CD8-positive, alpha-beta memory T cell (primary cell): ENCODE data around the gene STK32C. TPM values are rescaled to one million over a fixed set of nuclear protein-coding genes. Genes with fewer than 3 reads are reported as not detected.

Experiments
- CTCF ChIA-PET: fragments of 350-600 bp; sonication (Branson Sonifier 250); formaldehyde crosslinking; loops from one replicate; lab custom pipeline; 2021; ENCODE audit warnings: antibody characterized with exemption; lab: Charles Lee
- POLR2A ChIA-PET: fragments of 350-600 bp; sonication (Branson Sonifier 250); formaldehyde crosslinking; loops from one replicate; lab custom pipeline; 2021; ENCODE audit warnings: antibody characterized with exemption; lab: Charles Lee
- DNase-seq, 5 donors: peaks; one replicate each; pipeline versions ENCODE4 v3.0.0 to v3.0.0-alpha.2; 2020 to 2022; ENCODE audit warnings: mixed read lengths in 1 of 5
- H3K27ac ChIP-seq: one replicate; pipeline ENCODE4 v1.7.0; 2013; ENCODE audit warnings: low read depth, mild to moderate bottlenecking, low read length, moderate library complexity
- H3K27me3 ChIP-seq: 2 replicates; pipeline ENCODE4 v1.7.0; 2013; ENCODE audit warnings: low read length, mild to moderate bottlenecking; ENCODE audit not compliant: insufficient read depth, poor library complexity, severe bottlenecking
- H3K36me3 ChIP-seq: 2 replicates; pipeline ENCODE4 v1.7.0; 2013; ENCODE audit warnings: mild to moderate bottlenecking, low read length, moderate library complexity; ENCODE audit not compliant: insufficient read depth
- H3K4me1 ChIP-seq: 2 replicates; pipeline ENCODE4 v1.7.0; 2013; ENCODE audit warnings: mild to moderate bottlenecking, low read length, moderate library complexity; ENCODE audit not compliant: insufficient read depth
- H3K4me3 ChIP-seq: 2 replicates; pipeline ENCODE4 v1.7.0; 2013; ENCODE audit warnings: mild to moderate bottlenecking, low read length
- H3K9me3 ChIP-seq: 2 replicates; pipeline ENCODE4 v1.7.0; 2013; ENCODE audit warnings: mild to moderate bottlenecking, low read length
- H3K27ac Mint-ChIP-seq, 8 donors: one replicate each; pipeline ENCODE4 v1.8.0; 2020 to 2021; ENCODE audit warnings: mixed read lengths in 8 of 8, mild to moderate bottlenecking in 6 of 8, inconsistent platforms in 3 of 8, moderate library complexity in 3 of 8
- H3K27me3 Mint-ChIP-seq, 2 donors: one replicate each; pipeline ENCODE4 v1.8.0; 2020 to 2021; ENCODE audit warnings: mixed read lengths in 2 of 2, mild to moderate bottlenecking in 1 of 2, moderate library complexity in 1 of 2
- H3K36me3 Mint-ChIP-seq, 3 donors: one replicate each; pipeline ENCODE4 v1.8.0; 2020 to 2021; ENCODE audit warnings: mixed read lengths in 3 of 3, inconsistent platforms in 1 of 3, mild to moderate bottlenecking in 1 of 3
- H3K4me1 Mint-ChIP-seq, 3 donors: one replicate each; pipeline ENCODE4 v1.8.0; 2020 to 2021; ENCODE audit warnings: mixed read lengths in 3 of 3, inconsistent platforms in 1 of 3, mild to moderate bottlenecking in 1 of 3
- H3K4me3 Mint-ChIP-seq, 7 donors: one replicate each; pipeline ENCODE4 v1.8.0; 2020 to 2021; ENCODE audit warnings: mixed read lengths in 7 of 7, mild to moderate bottlenecking in 6 of 7, moderate library complexity in 4 of 7, inconsistent platforms in 2 of 7
- H3K9me3 Mint-ChIP-seq, 5 donors: one replicate each; pipeline ENCODE4 v1.8.0; 2020 to 2022; ENCODE audit warnings: mixed read lengths in 5 of 5, mild to moderate bottlenecking in 3 of 5, moderate library complexity in 2 of 5, inconsistent platforms in 1 of 5
- polyA plus RNA-seq: library from polyadenylated mRNA; unstranded; fragments of 300-500 nt; fragmentation: Illumina TruSeq; gene quantifications from one replicate; pipeline ENCODE4 v1.2.3, GENCODE V29; 2021
- total RNA-seq, 2 experiments: library from RNA; stranded (reverse); gene quantifications; one replicate each; pipeline ENCODE4 v1.2.3, GENCODE V29; 2021

STK32C gene
- total and polyA plus RNA-seq, 3 experiments from 2014 or later: 8.5 to 14.9 (median 14.0) TPM

DNA sequence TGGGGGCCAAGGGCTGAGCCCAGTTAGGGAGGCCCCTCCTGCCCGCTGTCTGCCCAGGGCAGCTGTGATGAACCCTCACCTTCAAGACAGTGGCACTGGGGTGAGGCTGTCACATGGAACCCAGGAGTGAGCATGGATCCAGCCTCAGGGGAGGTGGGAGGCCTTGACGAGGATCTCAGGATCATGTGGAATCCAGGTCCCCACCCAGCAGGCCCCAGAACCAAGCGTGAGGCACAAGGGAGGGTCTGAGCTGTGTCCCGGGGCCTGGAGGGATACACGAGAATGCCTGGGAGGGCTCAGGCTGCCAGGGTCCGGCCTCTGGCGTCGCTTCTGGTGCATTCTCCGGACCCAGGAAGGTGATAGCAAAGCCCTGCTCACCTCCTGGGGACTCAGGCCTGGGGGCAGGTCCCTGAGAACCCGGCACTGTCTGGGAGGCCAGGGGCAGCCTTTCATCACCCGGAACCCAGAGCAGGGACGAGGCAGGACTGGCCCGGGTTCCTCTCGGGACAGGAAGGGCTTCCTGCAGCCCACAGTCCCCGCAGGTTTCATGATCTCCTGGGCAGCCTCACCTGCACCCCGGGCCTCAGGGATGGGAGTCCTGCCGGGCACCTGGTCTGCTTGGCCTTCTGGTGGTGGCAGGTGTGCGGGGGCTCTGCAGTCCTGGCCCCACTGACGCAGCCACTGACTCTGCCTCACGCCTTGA lies 103.5 kb downstream of the STK32C start:
- no peak overlapping the region for H3K27ac Mint-ChIP-seq
- no peaks in the 10 kb centered on the region for H3K4me1 Mint-ChIP-seq
- Histone ChIP-seq H3K9me3 (no peaks in the 10 kb centered on the region), H3K27ac (no peak overlapping the region), H3K4me1 (no peaks in the 10 kb centered on the region), H3K27me3 (no peaks in the 10 kb centered on the region), H3K36me3 (no peaks in the 10 kb centered on the region), H3K4me3 (no peak overlapping the region)
- no peaks in the 10 kb centered on the region for H3K36me3 Mint-ChIP-seq
- DNase-seq: peak in 1 of 5 donors; percentile 30
- ChIA-PET CTCF (no interaction called here), POLR2A (no interaction called here)
- no peak overlapping the region for H3K4me3 Mint-ChIP-seq
- H3K27me3 Mint-ChIP-seq: no peaks in the 10 kb centered on the region
- no peaks in the 10 kb centered on the region for H3K9me3 Mint-ChIP-seq

DNA sequence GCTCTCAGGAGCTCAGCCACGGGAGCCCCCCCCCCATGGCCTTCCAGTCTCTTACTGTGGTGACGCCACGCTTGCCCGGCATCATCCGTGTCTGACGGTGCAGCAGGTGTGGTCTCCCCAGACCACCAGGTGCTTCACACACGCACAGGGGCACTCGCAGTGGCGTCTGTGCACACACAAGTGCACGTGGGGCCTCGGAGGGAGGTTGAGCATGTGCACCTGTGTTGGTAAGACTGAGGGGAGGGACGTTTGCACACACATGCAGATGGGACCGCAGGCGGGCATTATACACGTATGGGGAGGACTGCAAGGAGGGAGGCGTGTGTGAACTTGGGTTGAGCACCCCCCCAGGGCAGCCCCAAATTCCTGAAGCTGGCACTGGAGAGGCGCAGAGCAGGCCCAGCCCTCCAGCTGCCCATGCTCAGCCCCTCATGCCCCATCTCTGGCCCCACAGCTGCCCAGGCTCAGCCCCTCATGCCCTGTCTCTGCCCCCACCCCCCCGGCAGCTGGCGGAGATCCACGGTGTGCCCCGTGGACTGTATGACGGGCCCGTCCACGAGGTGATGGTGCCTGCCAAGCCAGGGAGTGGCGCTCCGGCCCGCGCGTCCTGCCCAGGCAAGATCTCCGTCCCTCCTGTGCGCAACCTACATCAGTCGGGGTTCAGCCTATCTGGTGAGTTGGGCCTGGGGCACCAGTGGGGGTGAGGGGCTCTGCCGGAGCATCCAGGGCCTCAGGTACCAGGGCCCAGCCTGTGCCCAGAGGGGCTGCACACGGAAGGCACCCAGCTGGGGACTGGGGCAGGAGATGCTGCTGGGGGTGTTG lies 104.3 kb downstream of the STK32C start:
- H3K36me3 Mint-ChIP-seq: no peaks in the 10 kb centered on the region
- H3K27ac ChIP-seq: no peak overlapping the region
- H3K4me3 Mint-ChIP-seq: no peak overlapping the region
- H3K27ac Mint-ChIP-seq: peak overlapping the region in 1 of 8 donors; percentile 74
- H3K4me3 ChIP-seq: no peak overlapping the region
- H3K27me3 Mint-ChIP-seq: no peaks in the 10 kb centered on the region
- H3K36me3 ChIP-seq: no peaks in the 10 kb centered on the region
- DNase-seq: peak in 1 of 5 donors; percentile 39
- no peaks in the 10 kb centered on the region for H3K4me1 Mint-ChIP-seq
- ChIA-PET POLR2A (no interaction called here), CTCF (no interaction called here)
- no peaks in the 10 kb centered on the region for H3K27me3 ChIP-seq
- H3K4me1 ChIP-seq: no peaks in the 10 kb centered on the region
- no peaks in the 10 kb centered on the region for H3K9me3 ChIP-seq
- no peaks in the 10 kb centered on the region for H3K9me3 Mint-ChIP-seq

DNA sequence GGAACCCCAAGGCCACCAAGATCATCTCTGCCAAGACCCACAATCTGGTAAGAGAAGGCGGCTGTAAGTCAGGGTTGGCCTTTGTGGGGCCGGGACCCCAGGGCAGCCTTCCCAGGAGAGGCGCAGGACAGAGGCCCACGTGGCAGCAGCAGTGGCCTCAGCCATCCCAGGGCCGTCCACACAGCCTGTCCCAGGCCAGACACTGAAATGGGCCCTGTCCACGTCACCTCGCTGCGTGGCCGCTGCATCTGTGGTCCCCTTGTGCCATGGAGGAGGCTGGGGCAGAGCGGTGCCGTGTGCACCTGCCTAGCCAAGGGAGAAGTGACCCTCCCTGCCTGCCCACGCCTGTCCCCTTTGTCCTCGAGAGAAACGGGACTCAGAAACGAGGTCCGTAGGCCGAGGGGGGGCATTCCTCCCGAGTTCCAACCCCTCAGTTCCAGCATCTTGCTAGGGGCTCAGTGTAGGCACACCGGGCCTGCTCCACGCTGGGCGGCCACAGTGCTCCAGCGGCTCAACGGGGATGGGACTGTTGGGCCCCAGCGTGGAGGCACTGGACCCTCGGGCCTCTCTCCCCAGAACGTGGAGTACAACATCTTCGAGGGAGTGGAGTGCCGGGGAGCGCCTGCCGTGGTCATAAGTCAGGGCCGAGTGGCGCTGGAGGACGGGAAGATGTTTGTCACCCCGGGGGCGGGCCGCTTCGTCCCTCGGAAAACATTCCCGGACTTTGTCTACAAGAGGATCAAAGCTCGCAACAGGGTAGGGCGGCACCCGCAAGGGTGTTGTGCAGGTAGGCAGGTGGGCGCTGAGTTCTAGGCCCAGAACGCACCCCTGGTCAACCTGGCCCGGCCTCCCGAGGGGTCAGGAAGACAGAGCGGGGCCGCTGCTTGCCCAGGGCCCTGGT lies 105.4 kb downstream of the STK32C start:
- CTCF ChIA-PET: no interaction called here

DNA sequence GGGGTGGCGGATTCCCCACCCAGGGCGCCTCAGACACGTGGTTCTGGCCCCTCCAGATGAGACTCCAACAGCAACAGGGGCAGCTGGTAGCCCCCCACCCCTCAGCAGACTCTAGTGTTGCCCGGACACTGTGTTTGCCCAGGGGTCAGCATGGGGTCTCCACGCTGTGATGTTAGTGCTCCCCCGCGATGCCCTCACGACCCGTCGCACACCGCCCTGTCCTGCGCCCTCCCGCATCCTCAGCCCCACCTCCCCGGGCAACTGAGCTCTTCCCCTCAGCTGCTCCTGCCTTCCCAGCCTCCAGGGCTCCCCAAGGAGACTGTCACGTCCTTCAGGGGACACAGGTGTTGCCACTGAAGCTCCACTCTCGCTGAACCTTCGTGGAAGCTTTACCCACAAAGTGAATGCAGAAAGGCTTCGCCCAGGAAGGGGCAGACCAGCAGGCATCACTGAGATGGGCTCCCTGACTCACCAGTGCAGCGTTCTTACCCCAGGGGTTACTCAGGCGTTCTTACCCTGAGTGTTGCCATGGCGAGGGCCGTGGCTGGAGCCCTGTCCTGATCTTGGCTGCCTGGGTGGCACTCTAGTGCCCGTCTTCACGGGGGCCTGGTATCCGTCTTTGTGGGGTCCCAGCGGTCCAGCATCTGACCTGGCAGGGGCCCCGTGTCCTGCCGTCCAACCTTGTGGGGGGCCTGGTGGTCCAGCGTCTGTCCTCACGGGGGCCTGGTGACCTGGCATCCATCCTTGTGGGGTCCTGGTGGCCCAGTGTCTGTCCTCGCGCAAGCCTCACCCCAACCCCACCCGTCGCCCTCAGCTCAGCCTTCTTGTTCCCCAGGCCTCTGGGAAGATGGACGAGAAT lies 106.4 kb downstream of the STK32C start:
- Mint-ChIP-seq H3K36me3 (no peaks in the 10 kb centered on the region), H3K27ac (no peak overlapping the region), H3K4me3 (no peak overlapping the region), H3K9me3 (no peaks in the 10 kb centered on the region), H3K27me3 (no peaks in the 10 kb centered on the region), H3K4me1 (no peaks in the 10 kb centered on the region)
- Histone ChIP-seq H3K36me3 (no peaks in the 10 kb centered on the region), H3K4me1 (no peaks in the 10 kb centered on the region), H3K4me3 (no peak overlapping the region), H3K9me3 (no peaks in the 10 kb centered on the region), H3K27me3 (no peaks in the 10 kb centered on the region), H3K27ac (no peak overlapping the region)
- CTCF ChIA-PET: no interaction called here
- peak in 1 of 5 donors; percentile 31 for DNase-seq
- POLR2A ChIA-PET: no interaction called here

More for the DNA sequence above, 105.4 kb downstream of the STK32C start:
- H3K27me3 ChIP-seq: no peaks in the 10 kb centered on the region
- H3K27me3 Mint-ChIP-seq: no peaks in the 10 kb centered on the region
- H3K4me3 Mint-ChIP-seq: no peak overlapping the region
- no peak overlapping the region for H3K27ac ChIP-seq
- no peak overlapping the region for H3K27ac Mint-ChIP-seq
- no peaks in the 10 kb centered on the region for H3K9me3 ChIP-seq
- H3K4me3 ChIP-seq: no peak overlapping the region
- H3K4me1 Mint-ChIP-seq: no peaks in the 10 kb centered on the region
- POLR2A ChIA-PET: no interaction called here
- no peaks in the 10 kb centered on the region for H3K36me3 Mint-ChIP-seq
- H3K9me3 Mint-ChIP-seq: no peaks in the 10 kb centered on the region
- DNase-seq: peak in 1 of 5 donors; percentile 47
- H3K36me3 ChIP-seq: no peaks in the 10 kb centered on the region
- H3K4me1 ChIP-seq: no peaks in the 10 kb centered on the region

DNA sequence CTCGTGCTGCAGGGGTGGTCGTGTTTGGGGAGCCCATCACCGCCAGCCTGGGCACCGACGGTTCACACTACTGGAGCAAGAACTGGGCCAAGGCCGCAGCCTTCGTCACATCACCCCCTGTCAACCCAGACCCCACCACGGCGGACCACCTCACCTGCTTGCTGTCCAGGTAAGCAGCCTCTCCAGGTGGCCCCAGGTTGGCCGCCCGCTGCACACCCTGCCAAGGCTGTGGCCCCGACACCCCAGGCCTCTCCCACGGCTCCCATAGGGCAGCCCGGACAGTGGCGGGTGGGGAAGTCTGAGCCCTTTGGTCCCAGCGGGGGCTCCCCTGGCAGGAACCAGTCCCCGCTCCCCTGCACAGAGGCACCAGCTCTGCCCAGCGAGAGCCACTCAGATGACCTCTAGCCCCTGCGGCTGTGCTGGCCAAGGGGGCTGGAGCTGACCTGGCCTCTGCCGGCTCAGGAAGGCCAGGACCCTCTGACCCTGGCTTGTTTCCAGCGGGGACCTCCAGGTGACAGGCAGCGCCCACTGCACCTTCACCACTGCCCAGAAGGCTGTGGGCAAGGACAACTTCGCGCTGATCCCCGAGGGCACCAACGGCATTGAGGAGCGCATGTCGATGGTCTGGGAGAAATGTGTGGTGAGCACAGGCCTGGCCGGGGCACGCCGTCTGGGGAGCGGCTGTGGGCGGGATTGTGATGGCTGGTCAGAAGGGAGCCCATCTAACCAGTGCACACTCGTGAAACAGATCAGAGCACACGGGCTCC lies 107.2 kb downstream of the STK32C start:
- H3K27me3 Mint-ChIP-seq: no peaks in the 10 kb centered on the region
- no peaks in the 10 kb centered on the region for H3K36me3 Mint-ChIP-seq
- no peaks in the 10 kb centered on the region for H3K27me3 ChIP-seq
- POLR2A ChIA-PET: no interaction called here
- no peak overlapping the region for H3K4me3 Mint-ChIP-seq
- H3K4me1 Mint-ChIP-seq: no peaks in the 10 kb centered on the region
- CTCF ChIA-PET: no interaction called here
- no peaks in the 10 kb centered on the region for H3K9me3 ChIP-seq
- H3K36me3 ChIP-seq: no peaks in the 10 kb centered on the region
- no peaks in the 10 kb centered on the region for H3K4me1 ChIP-seq
- no peak overlapping the region for H3K4me3 ChIP-seq
- H3K27ac ChIP-seq: no peak overlapping the region
- H3K9me3 Mint-ChIP-seq: no peaks in the 10 kb centered on the region
- DNase-seq: peak in 1 of 5 donors; percentile 47
- H3K27ac Mint-ChIP-seq: no peak overlapping the region

DNA sequence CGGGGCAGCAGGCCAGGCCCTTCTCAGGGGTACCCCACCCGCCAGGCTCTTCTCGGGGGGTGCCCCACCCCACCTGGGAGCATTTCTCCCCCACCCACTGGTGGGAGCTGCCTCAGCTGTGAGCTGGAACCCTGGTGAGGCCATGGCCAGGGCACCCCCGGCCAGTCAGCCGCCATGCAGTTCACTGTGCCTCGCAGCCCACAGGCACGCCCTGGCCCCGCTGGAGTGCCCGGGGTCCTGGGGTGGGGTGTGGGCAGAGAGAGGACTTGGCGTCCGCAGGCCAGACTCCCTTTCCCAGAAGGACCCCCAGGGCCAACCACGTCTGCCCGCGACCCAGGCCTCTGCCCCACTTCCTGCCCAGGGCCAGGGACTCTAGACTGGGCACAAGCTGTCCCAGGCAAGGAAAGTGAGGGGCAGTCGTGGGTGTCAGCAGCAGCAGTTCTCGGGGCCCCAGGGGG lies 107.9 kb downstream of the STK32C start:
- Histone ChIP-seq H3K36me3 (no peaks in the 10 kb centered on the region), H3K4me3 (no peak overlapping the region), H3K27me3 (no peaks in the 10 kb centered on the region), H3K9me3 (no peaks in the 10 kb centered on the region), H3K4me1 (no peaks in the 10 kb centered on the region), H3K27ac (no peak overlapping the region)
- peaks cover 0 to 1% of the 10 kb centered on the region in 2 donors for H3K27me3 Mint-ChIP-seq
- no peak overlapping the region for H3K4me3 Mint-ChIP-seq
- peak in 1 of 5 donors; percentile 29 for DNase-seq
- H3K4me1 Mint-ChIP-seq: no peaks in the 10 kb centered on the region
- no peak overlapping the region for H3K27ac Mint-ChIP-seq
- CTCF ChIA-PET: no interaction called here
- POLR2A ChIA-PET: no interaction called here
- no peaks in the 10 kb centered on the region for H3K9me3 Mint-ChIP-seq
- H3K36me3 Mint-ChIP-seq: no peaks in the 10 kb centered on the region

DNA sequence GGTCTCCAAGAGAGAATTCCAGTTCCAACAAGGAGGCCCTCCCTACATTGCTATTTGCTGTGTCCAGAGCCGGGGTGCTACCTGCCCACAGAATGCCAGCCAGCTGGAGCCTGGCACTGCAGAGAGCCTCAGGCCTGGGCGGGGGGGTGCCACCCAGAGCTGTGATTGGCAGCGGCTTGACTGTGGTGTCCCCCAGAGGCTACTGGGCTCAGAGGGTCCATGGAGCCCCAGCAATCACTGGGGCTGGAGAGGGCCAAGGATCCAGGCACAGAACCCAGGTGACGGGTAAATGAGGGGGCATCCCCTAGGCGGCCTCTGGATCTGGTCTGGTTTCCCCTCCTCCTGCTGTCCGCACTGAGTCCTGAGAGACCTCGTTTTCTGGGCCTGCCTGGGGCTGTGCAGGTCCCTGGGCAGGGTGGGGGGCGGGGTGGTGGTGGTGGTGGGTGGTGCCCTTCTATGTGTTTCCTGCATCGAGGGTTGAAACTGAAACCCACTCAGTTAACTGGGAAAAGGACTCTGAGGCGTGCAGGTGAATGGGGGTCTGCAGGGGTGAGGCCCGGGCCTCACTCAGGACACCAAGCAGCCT lies 108.4 kb downstream of the STK32C start:
- POLR2A ChIA-PET: no interaction called here
- no peaks in the 10 kb centered on the region for H3K27me3 ChIP-seq

More for the DNA sequence above, 108.4 kb downstream of the STK32C start:
- Mint-ChIP-seq H3K27me3 (peaks cover 0 to 2% of the 10 kb centered on the region in 2 donors), H3K4me1 (no peaks in the 10 kb centered on the region), H3K27ac (no peak overlapping the region), H3K36me3 (no peaks in the 10 kb centered on the region), H3K4me3 (no peak overlapping the region), H3K9me3 (no peaks in the 10 kb centered on the region)
- H3K4me1 ChIP-seq: no peaks in the 10 kb centered on the region
- CTCF ChIA-PET: no interaction called here
- H3K27ac ChIP-seq: no peak overlapping the region
- H3K9me3 ChIP-seq: no peaks in the 10 kb centered on the region
- peak in 1 of 5 donors; percentile 37 for DNase-seq
- no peak overlapping the region for H3K4me3 ChIP-seq
- no peaks in the 10 kb centered on the region for H3K36me3 ChIP-seq
